GM12878 (cell line): ENCODE measurements around the gene OVOL3. TPM values are rescaled to one million over a fixed set of nuclear protein-coding genes. Genes with fewer than 3 reads are reported as not detected.

ENCODE experiments used
- ATAC-seq: fragments of 200-7000 bp; cut with Tn5 transposase; 3 replicates; pipeline ENCODE4 v1.9.1; 2020; ENCODE audit warnings: mild to moderate bottlenecking, moderate library complexity
- BruUV-seq: library from RNA; stranded (reverse); fragments of 400-500 nt; replicated peaks from 2 replicates; lab custom pipeline; 2021; lab: Mats Ljungman, UMichigan
- CTCF ChIA-PET: fragments of 300-600 bp; sonication (Branson Sonifier 250); formaldehyde crosslinking; extraction: SDS; loops from one replicate; lab custom pipeline; 2021; ENCODE audit warnings: inconsistent platforms; lab: Yijun Ruan, JAX
- POLR2A ChIA-PET: fragments of 350-600 bp; formaldehyde crosslinking; extraction: SDS; loops from one replicate; lab custom pipeline; 2021; ENCODE audit warnings: inconsistent platforms; lab: Charles Lee
- RAD21 ChIA-PET: fragments of 300-600 bp; sonication (Branson Sonifier 250); formaldehyde crosslinking; loops from one replicate; lab custom pipeline; 2023; ENCODE audit warnings: antibody characterized with exemption; ENCODE audit not compliant: unreplicated experiment; lab: Charles Lee
- SMC1A ChIA-PET: fragments of 300-600 bp; sonication (Branson Sonifier 250); formaldehyde crosslinking; loops from one replicate; lab custom pipeline; 2023; ENCODE audit not compliant: unreplicated experiment, uncharacterized antibody; lab: Charles Lee
- DNase-seq: peaks from one replicate; pipeline ENCODE4 v3.0.0-alpha.2; 2011; ENCODE audit warnings: low read depth, low spot score
- FAIRE-seq: peaks from 3 replicates; lab custom pipeline; 2011; peaks lifted over from hg19 to GRCh38; lab: Jason Lieb, UNC
- H2AFZ ChIP-seq: 2 replicates; pipeline ENCODE4 v1.6.0; 2011; ENCODE audit warnings: low read depth, low read length, control low read depth; ENCODE audit not compliant: control insufficient read depth
- H3K27ac ChIP-seq: 2 replicates; pipeline ENCODE4 v1.5.1; 2011; ENCODE audit warnings: control low read depth; ENCODE audit not compliant: control insufficient read depth, insufficient read depth
- H3K27me3 ChIP-seq, 2 experiments: replicated peaks in 1 of 2; 2 replicates each; pipeline versions ENCODE4 v1.6.0 to v1.6.1; 2011; ENCODE audit warnings: low read length in 1 of 2; ENCODE audit not compliant: control insufficient read depth in 2 of 2, insufficient read depth in 2 of 2
- H3K36me3 ChIP-seq, 2 experiments: 2 replicates each; pipeline ENCODE4 v1.5.1; 2011; ENCODE audit warnings: low read length in 1 of 2; ENCODE audit not compliant: control insufficient read depth in 2 of 2, insufficient read depth in 2 of 2
- H3K4me1 ChIP-seq: 2 replicates; pipeline ENCODE4 v1.6.1; 2011; ENCODE audit warnings: mild to moderate bottlenecking, low read length, moderate library complexity, mixed read lengths; ENCODE audit not compliant: control insufficient read depth, insufficient read depth
- H3K4me2 ChIP-seq: 2 replicates; pipeline ENCODE4 v1.6.0; 2011; ENCODE audit warnings: control low read depth; ENCODE audit not compliant: control insufficient read depth, insufficient read depth
- H3K4me3 ChIP-seq: fragments of 200-600 bp; sonication (generic); 2 replicates; pipeline ENCODE4 v1.5.1; 2016
- H3K79me2 ChIP-seq: 2 replicates; pipeline ENCODE4 v1.6.0; 2011; ENCODE audit warnings: low read length; ENCODE audit not compliant: control insufficient read depth, insufficient read depth
- H3K9ac ChIP-seq: 2 replicates; pipeline ENCODE4 v1.8.0; 2011; ENCODE audit warnings: low read length, control low read depth, mixed read lengths; ENCODE audit not compliant: control insufficient read depth, insufficient read depth
- H3K9me3 ChIP-seq: replicated peaks from 3 replicates; pipeline ENCODE4 v1.5.1; 2011; ENCODE audit warnings: mild to moderate bottlenecking, low read length; ENCODE audit not compliant: control insufficient read depth, insufficient read depth
- H4K20me1 ChIP-seq: 2 replicates; pipeline ENCODE4 v1.6.0; 2011; ENCODE audit not compliant: control insufficient read depth, insufficient read depth
- IKZF1 ChIP-seq: fragments of 450-650 bp; conservative IDR thresholded peaks from 2 replicates; pipeline ENCODE4 v1.6.1; 2017; ENCODE audit warnings: antibody characterized with exemption, mild to moderate bottlenecking
- YBX1 ChIP-seq: fragments of 450-650 bp; IDR thresholded peaks from 2 replicates; pipeline ENCODE4 v1.6.1; 2016; ENCODE audit warnings: antibody characterized with exemption
- WGBS: methylation state at CpG from one replicate; pipeline ENCODE4 v1.1.6; 2016; ENCODE audit warnings: low lambda C conversion rate; ENCODE audit not compliant: insufficient replicate concordance, insufficient coverage; ENCODE audit errors: missing lambda C conversion rate; 5-methylcytosine and 5-hydroxymethylcytosine counted together
- in situ Hi-C: fragments of 300-500 bp; cut with MboI; formaldehyde crosslinking; loops from 9 replicates; pipeline ENCODE4 v1.14.3; 2018; ENCODE audit warnings: mixed read lengths
- intact Hi-C: fragments of 100-400 bp; cut with micrococcal nuclease; formaldehyde crosslinking; loops from one replicate; pipeline ENCODE4 v1.14.2; 2022; ENCODE audit not compliant: unreplicated experiment
- polyA plus RNA-seq, 11 experiments: library from polyadenylated mRNA; depleted of rRNA in 4 of 11; unstranded in 6 of 11; stranded (reverse) in 5 of 11; fragments of >200 nt; fragmentation: Nextera tagmentation in 4 of 11; fragmentation: Illumina TruSeq in 1 of 11; extraction: Ambion mirVana in 4 of 11; extraction: Trizol in 1 of 11; gene quantifications; 1 replicate in 1 of 11; 2 replicates in 10 of 11; pipeline versions ENCODE4 v1.2.1 to v1.2.3, GENCODE V29; 2011 to 2016; ENCODE audit warnings: inconsistent platforms in 2 of 11, missing spikeins in 2 of 11, low read depth in 1 of 11
- total RNA-seq, 4 experiments: library from RNA; depleted of rRNA in 3 of 4; stranded (reverse); fragments of >200 nt in 3 of 4; fragmentation: Illumina TruSeq in 1 of 4; extraction: Trizol in 1 of 4; gene quantifications; 2 replicates each; pipeline versions ENCODE4 v1.2.1 to v1.2.3, GENCODE V29; 2013 to 2021
- TF ChIP-seq, protein P1 (sequence below): fragments of 450-650 bp; IDR thresholded peaks from 2 replicates; pipeline ENCODE4 v1.6.1; 2017; ENCODE audit warnings: borderline replicate concordance
- TF ChIP-seq, protein P2 (sequence below): fragments of 450-650 bp; IDR thresholded peaks from 2 replicates; pipeline ENCODE4 v1.6.1; 2018; ENCODE audit warnings: borderline replicate concordance, mild to moderate bottlenecking; ENCODE audit not compliant: partially characterized antibody
- TF ChIP-seq, protein P3 (sequence below): fragments of 450-650 bp; IDR thresholded peaks from 2 replicates; pipeline ENCODE4 v1.6.1; 2017; ENCODE audit warnings: antibody characterized with exemption, mild to moderate bottlenecking, moderate library complexity
- TF ChIP-seq, protein P4 (sequence below): IDR thresholded peaks from 2 replicates; pipeline ENCODE4 v1.6.1; 2011; ENCODE audit warnings: low read depth, low read length, improper control_type of control experiment, borderline replicate concordance
- TF ChIP-seq, protein P5 (sequence below): fragments of 450-650 bp; formaldehyde crosslinking; IDR thresholded peaks from 2 replicates; pipeline ENCODE4 v1.5.0; 2022; ENCODE audit warnings: mild to moderate bottlenecking, missing genetic modification characterization

Gene OVOL3
- total and polyA plus RNA-seq, 10 of the 15 experiments (the other 5 are each of a cell fraction or from before 2014, with no cell fraction given), result 0.43 TPM; not detected in 9

DNA sequence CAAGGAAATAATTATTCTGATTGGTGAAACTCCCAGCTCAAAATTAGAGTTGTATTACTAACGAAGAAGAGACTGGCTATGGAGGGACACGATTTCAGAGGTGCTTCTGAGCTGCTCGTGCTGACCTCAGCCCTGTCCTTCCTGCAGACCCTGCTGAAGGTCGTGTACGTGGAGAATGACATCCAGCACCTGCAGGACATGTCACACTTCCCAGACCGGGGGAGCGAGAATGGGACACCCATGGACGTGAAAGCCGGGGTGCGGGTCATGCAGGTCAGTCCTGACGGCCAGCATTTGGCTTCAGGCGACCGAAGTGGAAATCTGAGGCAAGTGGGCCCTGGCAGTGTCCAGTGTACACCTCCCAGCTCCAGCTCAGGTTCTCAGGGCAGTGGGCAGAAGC is 28.0 kb upstream of the OVOL3 start:
- H3K9ac ChIP-seq, result no peak overlapping the region
- TF ChIP-seq, protein P1, sequence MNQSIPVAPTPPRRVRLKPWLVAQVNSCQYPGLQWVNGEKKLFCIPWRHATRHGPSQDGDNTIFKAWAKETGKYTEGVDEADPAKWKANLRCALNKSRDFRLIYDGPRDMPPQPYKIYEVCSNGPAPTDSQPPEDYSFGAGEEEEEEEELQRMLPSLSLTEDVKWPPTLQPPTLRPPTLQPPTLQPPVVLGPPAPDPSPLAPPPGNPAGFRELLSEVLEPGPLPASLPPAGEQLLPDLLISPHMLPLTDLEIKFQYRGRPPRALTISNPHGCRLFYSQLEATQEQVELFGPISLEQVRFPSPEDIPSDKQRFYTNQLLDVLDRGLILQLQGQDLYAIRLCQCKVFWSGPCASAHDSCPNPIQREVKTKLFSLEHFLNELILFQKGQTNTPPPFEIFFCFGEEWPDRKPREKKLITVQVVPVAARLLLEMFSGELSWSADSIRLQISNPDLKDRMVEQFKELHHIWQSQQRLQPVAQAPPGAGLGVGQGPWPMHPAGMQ, result no peak
- TF ChIP-seq, protein P2, sequence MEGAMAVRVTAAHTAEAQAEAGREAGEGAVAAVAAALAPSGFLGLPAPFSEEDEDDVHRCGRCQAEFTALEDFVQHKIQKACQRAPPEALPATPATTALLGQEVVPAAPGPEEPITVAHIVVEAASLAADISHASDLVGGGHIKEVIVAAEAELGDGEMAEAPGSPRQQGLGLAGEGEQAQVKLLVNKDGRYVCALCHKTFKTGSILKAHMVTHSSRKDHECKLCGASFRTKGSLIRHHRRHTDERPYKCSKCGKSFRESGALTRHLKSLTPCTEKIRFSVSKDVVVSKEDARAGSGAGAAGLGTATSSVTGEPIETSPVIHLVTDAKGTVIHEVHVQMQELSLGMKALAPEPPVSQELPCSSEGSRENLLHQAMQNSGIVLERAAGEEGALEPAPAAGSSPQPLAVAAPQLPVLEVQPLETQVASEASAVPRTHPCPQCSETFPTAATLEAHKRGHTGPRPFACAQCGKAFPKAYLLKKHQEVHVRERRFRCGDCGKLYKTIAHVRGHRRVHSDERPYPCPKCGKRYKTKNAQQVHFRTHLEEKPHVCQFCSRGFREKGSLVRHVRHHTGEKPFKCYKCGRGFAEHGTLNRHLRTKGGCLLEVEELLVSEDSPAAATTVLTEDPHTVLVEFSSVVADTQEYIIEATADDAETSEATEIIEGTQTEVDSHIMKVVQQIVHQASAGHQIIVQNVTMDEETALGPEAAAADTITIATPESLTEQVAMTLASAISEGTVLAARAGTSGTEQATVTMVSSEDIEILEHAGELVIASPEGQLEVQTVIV, result no peak
- TF ChIP-seq IKZF1 (no peak), YBX1 (no peak)
- TF ChIP-seq, protein P3, sequence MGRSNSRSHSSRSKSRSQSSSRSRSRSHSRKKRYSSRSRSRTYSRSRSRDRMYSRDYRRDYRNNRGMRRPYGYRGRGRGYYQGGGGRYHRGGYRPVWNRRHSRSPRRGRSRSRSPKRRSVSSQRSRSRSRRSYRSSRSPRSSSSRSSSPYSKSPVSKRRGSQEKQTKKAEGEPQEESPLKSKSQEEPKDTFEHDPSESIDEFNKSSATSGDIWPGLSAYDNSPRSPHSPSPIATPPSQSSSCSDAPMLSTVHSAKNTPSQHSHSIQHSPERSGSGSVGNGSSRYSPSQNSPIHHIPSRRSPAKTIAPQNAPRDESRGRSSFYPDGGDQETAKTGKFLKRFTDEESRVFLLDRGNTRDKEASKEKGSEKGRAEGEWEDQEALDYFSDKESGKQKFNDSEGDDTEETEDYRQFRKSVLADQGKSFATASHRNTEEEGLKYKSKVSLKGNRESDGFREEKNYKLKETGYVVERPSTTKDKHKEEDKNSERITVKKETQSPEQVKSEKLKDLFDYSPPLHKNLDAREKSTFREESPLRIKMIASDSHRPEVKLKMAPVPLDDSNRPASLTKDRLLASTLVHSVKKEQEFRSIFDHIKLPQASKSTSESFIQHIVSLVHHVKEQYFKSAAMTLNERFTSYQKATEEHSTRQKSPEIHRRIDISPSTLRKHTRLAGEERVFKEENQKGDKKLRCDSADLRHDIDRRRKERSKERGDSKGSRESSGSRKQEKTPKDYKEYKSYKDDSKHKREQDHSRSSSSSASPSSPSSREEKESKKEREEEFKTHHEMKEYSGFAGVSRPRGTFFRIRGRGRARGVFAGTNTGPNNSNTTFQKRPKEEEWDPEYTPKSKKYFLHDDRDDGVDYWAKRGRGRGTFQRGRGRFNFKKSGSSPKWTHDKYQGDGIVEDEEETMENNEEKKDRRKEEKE, result no peak
- TF ChIP-seq, protein P4, sequence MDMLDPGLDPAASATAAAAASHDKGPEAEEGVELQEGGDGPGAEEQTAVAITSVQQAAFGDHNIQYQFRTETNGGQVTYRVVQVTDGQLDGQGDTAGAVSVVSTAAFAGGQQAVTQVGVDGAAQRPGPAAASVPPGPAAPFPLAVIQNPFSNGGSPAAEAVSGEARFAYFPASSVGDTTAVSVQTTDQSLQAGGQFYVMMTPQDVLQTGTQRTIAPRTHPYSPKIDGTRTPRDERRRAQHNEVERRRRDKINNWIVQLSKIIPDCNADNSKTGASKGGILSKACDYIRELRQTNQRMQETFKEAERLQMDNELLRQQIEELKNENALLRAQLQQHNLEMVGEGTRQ, result no peak
- TF ChIP-seq, protein P5, sequence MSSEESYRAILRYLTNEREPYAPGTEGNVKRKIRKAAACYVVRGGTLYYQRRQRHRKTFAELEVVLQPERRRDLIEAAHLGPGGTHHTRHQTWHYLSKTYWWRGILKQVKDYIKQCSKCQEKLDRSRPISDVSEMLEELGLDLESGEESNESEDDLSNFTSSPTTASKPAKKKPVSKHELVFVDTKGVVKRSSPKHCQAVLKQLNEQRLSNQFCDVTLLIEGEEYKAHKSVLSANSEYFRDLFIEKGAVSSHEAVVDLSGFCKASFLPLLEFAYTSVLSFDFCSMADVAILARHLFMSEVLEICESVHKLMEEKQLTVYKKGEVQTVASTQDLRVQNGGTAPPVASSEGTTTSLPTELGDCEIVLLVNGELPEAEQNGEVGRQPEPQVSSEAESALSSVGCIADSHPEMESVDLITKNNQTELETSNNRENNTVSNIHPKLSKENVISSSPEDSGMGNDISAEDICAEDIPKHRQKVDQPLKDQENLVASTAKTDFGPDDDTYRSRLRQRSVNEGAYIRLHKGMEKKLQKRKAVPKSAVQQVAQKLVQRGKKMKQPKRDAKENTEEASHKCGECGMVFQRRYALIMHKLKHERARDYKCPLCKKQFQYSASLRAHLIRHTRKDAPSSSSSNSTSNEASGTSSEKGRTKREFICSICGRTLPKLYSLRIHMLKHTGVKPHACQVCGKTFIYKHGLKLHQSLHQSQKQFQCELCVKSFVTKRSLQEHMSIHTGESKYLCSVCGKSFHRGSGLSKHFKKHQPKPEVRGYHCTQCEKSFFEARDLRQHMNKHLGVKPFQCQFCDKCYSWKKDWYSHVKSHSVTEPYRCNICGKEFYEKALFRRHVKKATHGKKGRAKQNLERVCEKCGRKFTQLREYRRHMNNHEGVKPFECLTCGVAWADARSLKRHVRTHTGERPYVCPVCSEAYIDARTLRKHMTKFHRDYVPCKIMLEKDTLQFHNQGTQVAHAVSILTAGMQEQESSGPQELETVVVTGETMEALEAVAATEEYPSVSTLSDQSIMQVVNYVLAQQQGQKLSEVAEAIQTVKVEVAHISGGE, result no peak
- RAD21 ChIA-PET, result no interaction called here
- H3K79me2 ChIP-seq, result no peaks in the 10 kb centered on the region
- BruUV-seq, result no TSS peak
- H3K27ac ChIP-seq, result no peak overlapping the region
- intact Hi-C loops, result no loop called here
- DNase-seq (no peak), ATAC-seq (no peak), FAIRE-seq (no peak)
- H3K4me3 ChIP-seq, result no peak overlapping the region
- no peak overlapping the region for H2AFZ ChIP-seq
- 85% methylated on average over 13 of the region's 13 CpGs for WGBS
- H3K9me3 ChIP-seq, result no peaks in the 10 kb centered on the region
- H3K27me3 ChIP-seq, result no peaks in the 10 kb centered on the region
- SMC1A ChIA-PET, result no interaction called here
- H3K4me1 ChIP-seq, result no peaks in the 10 kb centered on the region
- peaks cover 24 to 27% of the 10 kb centered on the region in 2 experiments; a peak in 3 of 4 replicates for H3K36me3 ChIP-seq
- CTCF ChIA-PET, result no interaction called here
- H3K4me2 ChIP-seq, result no peak overlapping the region
- H4K20me1 ChIP-seq, result no peaks in the 10 kb centered on the region
- in situ Hi-C loops, result no loop called here
- POLR2A ChIA-PET, result no interaction called here
